H1 (cell line): ENCODE data around the gene VAV2.

Experiments used
- CTCF ChIP-seq, 3 experiments: IDR thresholded peaks; 1 replicate in 2 of 3; 2 replicates in 1 of 3; pipeline versions ENCODE4 v1.5.1 to v1.6.1; 2011; ENCODE audit warnings: low read length in 3 of 3, mild to moderate bottlenecking in 3 of 3, inconsistent platforms in 2 of 3, low read depth in 1 of 3, moderate library complexity in 1 of 3; ENCODE audit not compliant: insufficient read depth in 1 of 3; ENCODE audit errors: control extremely low read depth in 1 of 3
- GABPA ChIP-seq: IDR thresholded peaks from 2 replicates; pipeline ENCODE4 v1.6.1; 2011; ENCODE audit warnings: mild to moderate bottlenecking, low read length, moderate library complexity, borderline replicate concordance; ENCODE audit not compliant: insufficient read depth
- MAFK ChIP-seq: IDR thresholded peaks from 2 replicates; pipeline ENCODE4 v1.6.1; 2012; ENCODE audit warnings: low read depth, mild to moderate bottlenecking, improper control_type of control experiment, low read length
- POLR2A ChIP-seq, 2 experiments: IDR thresholded peaks; 1 replicate in 1 of 2; 2 replicates in 1 of 2; pipeline ENCODE4 v1.6.1; 2011; ENCODE audit warnings: low read depth in 2 of 2, low read length in 2 of 2, mild to moderate bottlenecking in 2 of 2; ENCODE audit errors: control extremely low read depth in 1 of 2

GRCh38 chr9:133759146-133759900 is 232.8 kb downstream of the VAV2 start:
- TF ChIP-seq MAFK (no peak), CTCF (IDR thresholded peaks at IDR 0.05; ENCODE audit: control extremely low read depth in 1 of 3, insufficient read depth in 1 of 3, low read depth in 1 of 3, low read length in 3 of 3) (no peak), POLR2A (IDR thresholded peaks at IDR 0.05; ENCODE audit: control extremely low read depth in 1 of 2, low read depth in 2 of 2, low read length in 2 of 2) (no peak), GABPA (no peak)
